Neural cell (in vitro differentiated cells): Measurements from ENCODE around the gene GNAL. TPM values are rescaled to one million over a fixed set of nuclear protein-coding genes. Genes with fewer than 3 reads are reported as not detected.

Experiments
- H2AFZ ChIP-seq: fragments of 200-600, 300-800 bp; sonication (generic), shearing (Covaris generic); 2 replicates; pipeline ENCODE4 v1.6.0; 2014; ENCODE audit warnings: low read depth, mild to moderate bottlenecking, antibody characterized with exemption, low read length, moderate library complexity
- H3F3A ChIP-seq: fragments of 200-600 bp; shearing (Covaris generic); 2 replicates; pipeline ENCODE4 v1.6.1; 2016; ENCODE audit warnings: mild to moderate bottlenecking, moderate library complexity, mixed read lengths, antibody characterized with exemption, low read length; ENCODE audit not compliant: insufficient read depth, poor library complexity, severe bottlenecking
- H3K27ac ChIP-seq: fragments of 200-600, 300-800 bp; sonication (generic), shearing (Covaris generic); 2 replicates; pipeline ENCODE4 v1.5.1; 2014; ENCODE audit warnings: mild to moderate bottlenecking, low read length, moderate library complexity
- H3K27me3 ChIP-seq: fragments of 300-800, 200-600 bp; sonication (generic), shearing (Covaris generic); 2 replicates; pipeline ENCODE4 v1.6.0; 2014; ENCODE audit warnings: mild to moderate bottlenecking, low read depth, low read length, moderate library complexity; ENCODE audit not compliant: insufficient read depth
- H3K36me3 ChIP-seq: fragments of 300-800, 200-600 bp; sonication (generic), shearing (Covaris generic); 2 replicates; pipeline ENCODE4 v1.5.1; 2014; ENCODE audit warnings: mild to moderate bottlenecking, antibody characterized with exemption, low read length, moderate library complexity; ENCODE audit not compliant: insufficient read depth
- H3K4me2 ChIP-seq: fragments of 300-800, 200-600 bp; sonication (generic), shearing (Covaris generic); 2 replicates; pipeline ENCODE4 v1.6.0; 2014; ENCODE audit warnings: mild to moderate bottlenecking, low read length
- H3K4me3 ChIP-seq: fragments of 300-800, 200-600 bp; sonication (generic), shearing (Covaris generic); 2 replicates; pipeline ENCODE4 v1.5.1; 2014; ENCODE audit warnings: mild to moderate bottlenecking, low read length, moderate library complexity
- H3K79me2 ChIP-seq: fragments of 200-600 bp; shearing (Covaris generic); replicated peaks from 2 replicates; pipeline ENCODE4 v1.6.0; 2014; ENCODE audit warnings: mild to moderate bottlenecking, low read length, moderate library complexity; ENCODE audit not compliant: insufficient read depth
- H3K9ac ChIP-seq: fragments of 300-800, 200-600 bp; sonication (generic), shearing (Covaris generic); 2 replicates; pipeline ENCODE4 v1.6.1; 2016; ENCODE audit warnings: mild to moderate bottlenecking, low read length, mixed read lengths
- H3K9me2 ChIP-seq: fragments of 200-600 bp; shearing (Covaris generic); 2 replicates; pipeline ENCODE4 v1.6.1; 2016; ENCODE audit warnings: mild to moderate bottlenecking, low read length, mixed read lengths; ENCODE audit not compliant: insufficient read depth
- H3K9me3 ChIP-seq: fragments of 200-600, 300-800 bp; sonication (generic), shearing (Covaris generic); 2 replicates; pipeline ENCODE4 v1.6.1; 2016; ENCODE audit warnings: mild to moderate bottlenecking, mixed run types, low read length, moderate library complexity, mixed read lengths
- H4K20me1 ChIP-seq: fragments of 200-600 bp; shearing (Covaris generic); 2 replicates; pipeline ENCODE4 v1.6.1; 2016; ENCODE audit warnings: mild to moderate bottlenecking, mixed run types; ENCODE audit not compliant: insufficient read depth
- EP300 ChIP-seq: fragments of 450-650 bp; conservative IDR thresholded peaks from 2 replicates; pipeline ENCODE4 v1.6.1; 2014; ENCODE audit warnings: antibody characterized with exemption, mild to moderate bottlenecking, moderate library complexity; ENCODE audit not compliant: poor library complexity, severe bottlenecking
- EZH2 ChIP-seq: fragments of 200-600, 300-800 bp; shearing (Covaris generic), sonication (generic); IDR thresholded peaks from 2 replicates; pipeline ENCODE4 v1.6.1; 2014; ENCODE audit warnings: antibody characterized with exemption, low read length, borderline replicate concordance, mild to moderate bottlenecking; ENCODE audit not compliant: insufficient read depth, poor library complexity, severe bottlenecking
- MXI1 ChIP-seq: fragments of 450-650 bp; conservative IDR thresholded peaks from 2 replicates; pipeline ENCODE4 v1.6.1; 2014; ENCODE audit warnings: antibody characterized with exemption, mild to moderate bottlenecking; ENCODE audit not compliant: poor library complexity, severe bottlenecking
- POLR2AphosphoS5 ChIP-seq: IDR thresholded peaks from 2 replicates; pipeline ENCODE4 v1.6.1; 2012
- RAD21 ChIP-seq: fragments of 450-650 bp; conservative IDR thresholded peaks from 2 replicates; pipeline ENCODE4 v1.6.1; 2014; ENCODE audit warnings: antibody characterized with exemption, mild to moderate bottlenecking, moderate library complexity
- SMC3 ChIP-seq: fragments of 450-650 bp; conservative IDR thresholded peaks from 2 replicates; pipeline ENCODE4 v1.6.1; 2014; ENCODE audit warnings: antibody characterized with exemption, mild to moderate bottlenecking, moderate library complexity; ENCODE audit not compliant: poor library complexity
- TAF1 ChIP-seq: IDR thresholded peaks from 2 replicates; pipeline ENCODE4 v1.6.1; 2012; ENCODE audit warnings: low read depth
- polyA plus RNA-seq: library from polyadenylated mRNA; depleted of rRNA; stranded (reverse); fragments of >200 nt; gene quantifications from 2 replicates; pipeline ENCODE4 v1.2.3, GENCODE V29; 2014
- TF ChIP-seq, protein P1 (sequence below): fragments of 450-650 bp; IDR thresholded peaks from 2 replicates; pipeline ENCODE4 v1.5.1; 2014; ENCODE audit warnings: antibody characterized with exemption, mild to moderate bottlenecking, moderate library complexity; ENCODE audit not compliant: poor library complexity, severe bottlenecking
- TF ChIP-seq, protein P2 (sequence below): IDR thresholded peaks from 2 replicates; pipeline ENCODE4 v1.6.1; 2012; ENCODE audit warnings: borderline replicate concordance

The GNAL gene
- polyA plus RNA-seq, 1 donor from 2014 or later = 16.7 TPM

DNA sequence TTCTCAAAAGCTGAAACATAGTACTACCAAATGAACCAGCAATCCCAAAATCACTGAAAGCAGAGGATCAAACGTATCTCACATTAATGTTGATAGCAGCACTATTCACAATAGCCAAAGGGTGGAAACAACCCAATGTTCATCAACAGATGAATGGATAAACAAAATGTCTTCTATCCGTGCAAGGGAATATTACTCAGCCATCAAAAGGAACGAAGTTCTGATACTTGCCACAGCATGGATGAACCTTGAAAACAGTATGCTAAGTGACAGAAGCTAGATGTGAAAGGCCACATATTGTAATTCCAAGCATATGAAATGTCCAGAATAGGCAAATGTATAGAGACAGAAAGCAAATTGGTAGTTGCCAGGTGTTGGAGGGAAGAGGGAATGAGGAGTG lies 105.1 kb downstream of the GNAL start:
- Histone ChIP-seq H3K4me3 (no peak overlapping the region), H3K27ac (no peak overlapping the region), H3F3A (no peaks in the 10 kb centered on the region), H3K9ac (no peak overlapping the region), H3K27me3 (no peaks in the 10 kb centered on the region), H3K9me3 (no peaks in the 10 kb centered on the region), H3K4me2 (no peak overlapping the region), H2AFZ (no peak overlapping the region), H4K20me1 (no peaks in the 10 kb centered on the region), H3K36me3 (no peaks in the 10 kb centered on the region), H3K9me2 (no peaks in the 10 kb centered on the region), H3K79me2 (no peaks in the 10 kb centered on the region)
- TF ChIP-seq POLR2AphosphoS5 (no peak), RAD21 (no peak), SMC3 (no peak), EP300 (no peak), MXI1 (no peak), TAF1 (no peak), EZH2 (no peak)
- TF ChIP-seq, protein P1, sequence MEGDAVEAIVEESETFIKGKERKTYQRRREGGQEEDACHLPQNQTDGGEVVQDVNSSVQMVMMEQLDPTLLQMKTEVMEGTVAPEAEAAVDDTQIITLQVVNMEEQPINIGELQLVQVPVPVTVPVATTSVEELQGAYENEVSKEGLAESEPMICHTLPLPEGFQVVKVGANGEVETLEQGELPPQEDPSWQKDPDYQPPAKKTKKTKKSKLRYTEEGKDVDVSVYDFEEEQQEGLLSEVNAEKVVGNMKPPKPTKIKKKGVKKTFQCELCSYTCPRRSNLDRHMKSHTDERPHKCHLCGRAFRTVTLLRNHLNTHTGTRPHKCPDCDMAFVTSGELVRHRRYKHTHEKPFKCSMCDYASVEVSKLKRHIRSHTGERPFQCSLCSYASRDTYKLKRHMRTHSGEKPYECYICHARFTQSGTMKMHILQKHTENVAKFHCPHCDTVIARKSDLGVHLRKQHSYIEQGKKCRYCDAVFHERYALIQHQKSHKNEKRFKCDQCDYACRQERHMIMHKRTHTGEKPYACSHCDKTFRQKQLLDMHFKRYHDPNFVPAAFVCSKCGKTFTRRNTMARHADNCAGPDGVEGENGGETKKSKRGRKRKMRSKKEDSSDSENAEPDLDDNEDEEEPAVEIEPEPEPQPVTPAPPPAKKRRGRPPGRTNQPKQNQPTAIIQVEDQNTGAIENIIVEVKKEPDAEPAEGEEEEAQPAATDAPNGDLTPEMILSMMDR = no peak
- TF ChIP-seq, protein P2, sequence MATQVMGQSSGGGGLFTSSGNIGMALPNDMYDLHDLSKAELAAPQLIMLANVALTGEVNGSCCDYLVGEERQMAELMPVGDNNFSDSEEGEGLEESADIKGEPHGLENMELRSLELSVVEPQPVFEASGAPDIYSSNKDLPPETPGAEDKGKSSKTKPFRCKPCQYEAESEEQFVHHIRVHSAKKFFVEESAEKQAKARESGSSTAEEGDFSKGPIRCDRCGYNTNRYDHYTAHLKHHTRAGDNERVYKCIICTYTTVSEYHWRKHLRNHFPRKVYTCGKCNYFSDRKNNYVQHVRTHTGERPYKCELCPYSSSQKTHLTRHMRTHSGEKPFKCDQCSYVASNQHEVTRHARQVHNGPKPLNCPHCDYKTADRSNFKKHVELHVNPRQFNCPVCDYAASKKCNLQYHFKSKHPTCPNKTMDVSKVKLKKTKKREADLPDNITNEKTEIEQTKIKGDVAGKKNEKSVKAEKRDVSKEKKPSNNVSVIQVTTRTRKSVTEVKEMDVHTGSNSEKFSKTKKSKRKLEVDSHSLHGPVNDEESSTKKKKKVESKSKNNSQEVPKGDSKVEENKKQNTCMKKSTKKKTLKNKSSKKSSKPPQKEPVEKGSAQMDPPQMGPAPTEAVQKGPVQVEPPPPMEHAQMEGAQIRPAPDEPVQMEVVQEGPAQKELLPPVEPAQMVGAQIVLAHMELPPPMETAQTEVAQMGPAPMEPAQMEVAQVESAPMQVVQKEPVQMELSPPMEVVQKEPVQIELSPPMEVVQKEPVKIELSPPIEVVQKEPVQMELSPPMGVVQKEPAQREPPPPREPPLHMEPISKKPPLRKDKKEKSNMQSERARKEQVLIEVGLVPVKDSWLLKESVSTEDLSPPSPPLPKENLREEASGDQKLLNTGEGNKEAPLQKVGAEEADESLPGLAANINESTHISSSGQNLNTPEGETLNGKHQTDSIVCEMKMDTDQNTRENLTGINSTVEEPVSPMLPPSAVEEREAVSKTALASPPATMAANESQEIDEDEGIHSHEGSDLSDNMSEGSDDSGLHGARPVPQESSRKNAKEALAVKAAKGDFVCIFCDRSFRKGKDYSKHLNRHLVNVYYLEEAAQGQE = no peak

DNA sequence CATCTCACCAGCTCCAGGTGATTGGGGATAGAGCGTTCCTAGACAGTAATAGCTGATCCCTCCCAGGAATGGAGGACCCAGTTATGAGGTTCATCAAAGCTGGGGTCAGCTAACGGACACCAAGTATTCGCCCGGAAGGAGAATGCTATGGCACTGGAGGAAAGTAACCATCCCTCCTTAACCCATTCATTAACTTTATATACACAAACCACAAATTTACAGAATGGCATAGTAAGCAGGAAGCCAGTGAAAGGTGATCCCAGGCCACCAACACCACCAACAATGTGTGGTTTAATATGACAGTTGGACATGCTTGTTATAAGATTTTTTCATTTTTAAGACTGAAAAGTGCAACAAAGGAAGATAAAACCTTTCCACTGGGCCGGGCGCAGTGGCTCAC lies 106.9 kb downstream of the GNAL start:
- H3K9me2 ChIP-seq = no peaks in the 10 kb centered on the region
- no peak overlapping the region for H2AFZ ChIP-seq
- H4K20me1 ChIP-seq = no peaks in the 10 kb centered on the region
- H3K4me3 ChIP-seq = no peak overlapping the region
- no peaks in the 10 kb centered on the region for H3F3A ChIP-seq
- H3K27me3 ChIP-seq = no peaks in the 10 kb centered on the region
- no peak overlapping the region for H3K9ac ChIP-seq
- H3K9me3 ChIP-seq = no peaks in the 10 kb centered on the region
- H3K36me3 ChIP-seq = no peaks in the 10 kb centered on the region
- H3K4me2 ChIP-seq = no peak overlapping the region
- TF ChIP-seq, protein P1 = no peak
- no peak overlapping the region for H3K27ac ChIP-seq
- no peaks in the 10 kb centered on the region for H3K79me2 ChIP-seq
